Mesendoderm (in vitro differentiated cells): Measurements from ENCODE around the gene CHST11.

Source experiments
- DNase-seq: peaks from one replicate; pipeline ENCODE4 v3.0.0; 2013
- H2AK5ac ChIP-seq: 2 replicates; pipeline ENCODE4 v1.6.1; 2013; ENCODE audit warnings: low read length, inconsistent platforms
- H2BK120ac ChIP-seq: 2 replicates; pipeline ENCODE4 v1.6.1; 2013; ENCODE audit warnings: low read depth, mild to moderate bottlenecking, low read length, moderate library complexity, mixed read lengths
- H2BK15ac ChIP-seq: replicated peaks from 2 replicates; pipeline ENCODE4 v1.6.1; 2013; ENCODE audit warnings: low read depth, mild to moderate bottlenecking, moderate library complexity
- H2BK5ac ChIP-seq: 2 replicates; pipeline ENCODE4 v1.6.1; 2013; ENCODE audit warnings: low read length, inconsistent platforms
- H3K18ac ChIP-seq: 2 replicates; pipeline ENCODE4 v1.6.1; 2013; ENCODE audit warnings: mild to moderate bottlenecking, low read length, mixed read lengths
- H3K23ac ChIP-seq: one replicate; pipeline ENCODE4 v1.6.1; 2013; ENCODE audit warnings: low read length
- H3K27ac ChIP-seq: 2 replicates; pipeline ENCODE4 v1.5.1; 2013; ENCODE audit warnings: low read depth, mild to moderate bottlenecking, inconsistent platforms, low read length, moderate library complexity
- H3K27me3 ChIP-seq: 2 replicates; pipeline ENCODE4 v1.6.1; 2013; ENCODE audit warnings: low read length, control low read depth, mild to moderate bottlenecking, inconsistent platforms; ENCODE audit not compliant: insufficient read depth, poor library complexity
- H3K36me3 ChIP-seq: 2 replicates; pipeline ENCODE4 v1.6.1; 2013; ENCODE audit warnings: low read length, inconsistent platforms; ENCODE audit not compliant: control insufficient read depth, insufficient read depth
- H3K4ac ChIP-seq: one replicate; pipeline ENCODE4 v1.6.1; 2013; ENCODE audit warnings: low read depth, mild to moderate bottlenecking, low read length, moderate library complexity
- H3K4me1 ChIP-seq: 2 replicates; pipeline ENCODE4 v1.6.1; 2013; ENCODE audit warnings: low read depth, low read length, inconsistent platforms; ENCODE audit not compliant: control insufficient read depth
- H3K4me2 ChIP-seq: 2 replicates; pipeline ENCODE4 v1.6.1; 2013; ENCODE audit warnings: low read length
- H3K4me3 ChIP-seq: 2 replicates; pipeline ENCODE4 v1.5.1; 2013; ENCODE audit warnings: mild to moderate bottlenecking, low read length
- H3K56ac ChIP-seq: one replicate; pipeline ENCODE4 v1.6.1; 2013; ENCODE audit warnings: low read length
- H3K79me1 ChIP-seq: 2 replicates; pipeline ENCODE4 v1.6.1; 2013; ENCODE audit warnings: low read length, inconsistent platforms
- H3K79me2 ChIP-seq: 2 replicates; pipeline ENCODE4 v1.6.1; 2013; ENCODE audit warnings: mild to moderate bottlenecking, low read length; ENCODE audit not compliant: control insufficient read depth, insufficient read depth
- H3K9ac ChIP-seq: 2 replicates; pipeline ENCODE4 v1.6.1; 2013; ENCODE audit warnings: low read length, inconsistent platforms
- H4K5ac ChIP-seq: one replicate; pipeline ENCODE4 v1.6.1; 2013; ENCODE audit warnings: low read length
- H4K8ac ChIP-seq: one replicate; pipeline ENCODE4 v1.6.1; 2013; ENCODE audit warnings: low read depth, mild to moderate bottlenecking, control low read depth, low read length, moderate library complexity
- WGBS: extraction: QIAGEN DNeasy Blood & Tissue Kit; methylation state at CpG from one replicate; pipeline ENCODE4 v1.1.7; 2013; ENCODE audit warnings: low lambda C conversion rate, missing lambda C conversion rate; ENCODE audit not compliant: insufficient coverage; ENCODE audit errors: extremely low coverage; 5-methylcytosine and 5-hydroxymethylcytosine counted together

Gene CHST11

GRCh38 chr12:104648756-104649155 is 192.0 kb downstream of the CHST11 start:
- Histone ChIP-seq H2AK5ac (no peak overlapping the region), H3K4me2 (no peak overlapping the region), H3K79me2 (no peaks in the 10 kb centered on the region), H2BK120ac (no peak overlapping the region), H2BK5ac (no peak overlapping the region), H3K4ac (no peak overlapping the region), H3K4me1 (peaks cover 2% of the 10 kb centered on the region), H3K18ac (no peak overlapping the region), H2BK15ac (no peak overlapping the region), H3K36me3 (no peaks in the 10 kb centered on the region), H3K56ac (no peak overlapping the region), H3K27me3 (no peaks in the 10 kb centered on the region), H3K9ac (no peak overlapping the region), H4K5ac (no peak overlapping the region), H3K4me3 (no peak overlapping the region), H3K79me1 (no peaks in the 10 kb centered on the region), H3K23ac (no peak overlapping the region), H3K27ac (no peak overlapping the region), H4K8ac (no peak overlapping the region)
- no peak for DNase-seq
- no CpG with 5 or more reads among the region's 4 CpGs for WGBS

- Histone ChIP-seq H3K27me3 (no peaks in the 10 kb centered on the region), H4K8ac (no peak overlapping the region), H3K79me1 (no peaks in the 10 kb centered on the region), H3K36me3 (no peaks in the 10 kb centered on the region), H3K79me2 (no peaks in the 10 kb centered on the region), H3K4me3 (no peak overlapping the region), H3K18ac (no peak overlapping the region), H3K4ac (no peak overlapping the region), H3K27ac (no peak overlapping the region), H2BK5ac (no peak overlapping the region), H3K23ac (no peak overlapping the region), H2BK15ac (no peak overlapping the region), H3K4me1 (peaks cover 2% of the 10 kb centered on the region), H4K5ac (no peak overlapping the region), H3K56ac (no peak overlapping the region), H2AK5ac (no peak overlapping the region), H3K9ac (no peak overlapping the region), H3K4me2 (no peak overlapping the region), H2BK120ac (no peak overlapping the region)
- no CpG with 5 or more reads among the region's 2 CpGs for WGBS
- no peak for DNase-seq
These were observed 192.6 kb downstream of the CHST11 start for GRCh38 chr12:104649217-104649824.

- H3K4me1 ChIP-seq: peaks cover 4% of the 10 kb centered on the region
- H3K18ac ChIP-seq: no peak overlapping the region
- no peaks in the 10 kb centered on the region for H3K27me3 ChIP-seq
- no peaks in the 10 kb centered on the region for H3K36me3 ChIP-seq
- no peak overlapping the region for H3K23ac ChIP-seq
- H3K27ac ChIP-seq: no peak overlapping the region
- H2BK15ac ChIP-seq: no peak overlapping the region
- no peaks in the 10 kb centered on the region for H3K79me1 ChIP-seq
- H2BK5ac ChIP-seq: no peak overlapping the region
- H3K4me3 ChIP-seq: no peak overlapping the region
- no peak overlapping the region for H4K5ac ChIP-seq
- H3K4ac ChIP-seq: no peak overlapping the region
- H3K9ac ChIP-seq: no peak overlapping the region
- H4K8ac ChIP-seq: no peak overlapping the region
- no peaks in the 10 kb centered on the region for H3K79me2 ChIP-seq
- no peak overlapping the region for H2AK5ac ChIP-seq
- no peak overlapping the region for H3K4me2 ChIP-seq
- H3K56ac ChIP-seq: no peak overlapping the region
- no peak for DNase-seq
- no peak overlapping the region for H2BK120ac ChIP-seq
These were observed 193.2 kb downstream of the CHST11 start for GRCh38 chr12:104649921-104650320.

GRCh38 chr12:104650541-104650940 is 193.8 kb downstream of the CHST11 start:
- no peak overlapping the region for H2BK15ac ChIP-seq
- H4K8ac ChIP-seq: no peak overlapping the region
- no peak overlapping the region for H3K4me2 ChIP-seq
- no peak overlapping the region for H3K18ac ChIP-seq
- no peaks in the 10 kb centered on the region for H3K36me3 ChIP-seq
- no peak overlapping the region for H2AK5ac ChIP-seq
- no peak overlapping the region for H3K4ac ChIP-seq
- H3K4me3 ChIP-seq: no peak overlapping the region
- no CpG with 5 or more reads among the region's 5 CpGs for WGBS
- H4K5ac ChIP-seq: no peak overlapping the region
- no peak overlapping the region for H2BK5ac ChIP-seq
- no peak overlapping the region for H3K9ac ChIP-seq
- no peak for DNase-seq
- peaks cover 6% of the 10 kb centered on the region for H3K4me1 ChIP-seq
- H2BK120ac ChIP-seq: no peak overlapping the region
- H3K56ac ChIP-seq: no peak overlapping the region
- no peak overlapping the region for H3K23ac ChIP-seq
- H3K27me3 ChIP-seq: no peaks in the 10 kb centered on the region
- H3K27ac ChIP-seq: no peak overlapping the region
- H3K79me2 ChIP-seq: no peaks in the 10 kb centered on the region
- H3K79me1 ChIP-seq: no peaks in the 10 kb centered on the region

- Histone ChIP-seq H3K23ac (no peak overlapping the region), H3K18ac (no peak overlapping the region), H3K4me1 (peaks cover 15% of the 10 kb centered on the region), H3K4me3 (no peak overlapping the region), H4K8ac (no peak overlapping the region), H3K27ac (no peak overlapping the region), H3K27me3 (no peaks in the 10 kb centered on the region), H2BK5ac (no peak overlapping the region), H3K79me1 (no peaks in the 10 kb centered on the region), H3K56ac (no peak overlapping the region), H2BK120ac (no peak overlapping the region), H3K9ac (no peak overlapping the region), H3K4me2 (no peak overlapping the region), H4K5ac (no peak overlapping the region), H3K79me2 (no peaks in the 10 kb centered on the region), H3K36me3 (no peaks in the 10 kb centered on the region), H2AK5ac (no peak overlapping the region), H3K4ac (no peak overlapping the region), H2BK15ac (no peak overlapping the region)
- WGBS: no CpG with 5 or more reads among the region's 7 CpGs
- no peak for DNase-seq
These were observed 195.1 kb downstream of the CHST11 start for GRCh38 chr12:104651811-104652210.

GRCh38 chr12:104652358-104652757 is 195.6 kb downstream of the CHST11 start:
- Histone ChIP-seq H3K4ac (no peak overlapping the region), H3K18ac (no peak overlapping the region), H3K4me2 (no peak overlapping the region), H2AK5ac (no peak overlapping the region), H3K36me3 (no peaks in the 10 kb centered on the region), H3K56ac (no peak overlapping the region), H2BK5ac (no peak overlapping the region), H3K27me3 (no peaks in the 10 kb centered on the region), H3K4me3 (no peak overlapping the region), H3K79me2 (no peaks in the 10 kb centered on the region), H3K27ac (no peak overlapping the region), H3K79me1 (no peaks in the 10 kb centered on the region), H3K23ac (no peak overlapping the region), H3K4me1 (peaks cover 18% of the 10 kb centered on the region), H4K8ac (no peak overlapping the region), H3K9ac (no peak overlapping the region), H4K5ac (no peak overlapping the region), H2BK120ac (no peak overlapping the region), H2BK15ac (no peak overlapping the region)
- WGBS: no CpG with 5 or more reads among the region's 5 CpGs
- no peak for DNase-seq
